Measurements from ENCODE around the gene TNRC18.

Gene TNRC18

DNA sequence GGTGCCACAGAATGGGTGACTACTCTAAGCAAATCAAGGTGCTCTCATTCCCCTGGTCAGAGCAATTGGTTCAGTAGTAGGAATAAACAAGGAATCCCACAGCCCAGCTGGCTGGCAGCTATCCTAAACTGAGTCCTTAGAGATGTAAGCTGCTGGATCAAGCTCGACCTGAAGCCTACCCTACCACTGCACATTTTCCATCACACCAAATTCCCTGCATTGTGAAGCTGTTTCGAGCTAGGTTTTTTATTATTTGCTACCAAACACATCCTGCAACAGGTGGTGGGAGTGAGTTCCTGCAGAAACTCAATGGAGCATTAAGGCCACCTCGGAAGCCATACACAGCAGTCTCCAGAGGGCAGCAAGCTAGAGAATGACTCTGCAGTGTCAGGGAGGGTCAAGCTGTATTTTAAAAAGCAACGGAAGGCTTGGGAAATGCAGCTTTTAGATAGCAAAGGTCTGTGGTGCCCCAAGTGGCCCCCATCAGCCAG is 33.7 kb upstream of the TNRC18 start:
- ATAC-seq, result no peak
- TF ChIP-seq ZFP3 (CRISPR knock-in tag; IDR thresholded peaks at IDR 0.05) (no peak), ZNF565 (CRISPR knock-in tag; conservative IDR thresholded peaks at IDR 0.05; ENCODE audit: low read depth) (no peak), ZNF8 (CRISPR knock-in tag; IDR thresholded peaks at IDR 0.05) (no peak), ARNTL (CRISPR knock-in tag; IDR thresholded peaks at IDR 0.05; ENCODE audit: borderline replicate concordance, low read depth) (no peak), SNAI2 (CRISPR knock-in tag; IDR thresholded peaks at IDR 0.05) (no peak), TCF4 (CRISPR knock-in tag; IDR thresholded peaks at IDR 0.05; ENCODE audit: borderline replicate concordance) (no peak), ZNF70 (CRISPR knock-in tag; IDR thresholded peaks at IDR 0.05) (no peak), BACH2 (CRISPR knock-in tag; IDR thresholded peaks at IDR 0.05; ENCODE audit: borderline replicate concordance) (no peak), TOX (CRISPR knock-in tag; IDR thresholded peaks at IDR 0.05; ENCODE audit: borderline replicate concordance) (no peak), ESRRG (CRISPR knock-in tag; IDR thresholded peaks at IDR 0.05) (no peak), ZFP30 (CRISPR knock-in tag; IDR thresholded peaks at IDR 0.05) (no peak), CSDC2 (CRISPR knock-in tag; IDR thresholded peaks at IDR 0.05) (no peak), GLIS3 (CRISPR knock-in tag; IDR thresholded peaks at IDR 0.05) (no peak)
- TF ChIP-seq, protein P1, sequence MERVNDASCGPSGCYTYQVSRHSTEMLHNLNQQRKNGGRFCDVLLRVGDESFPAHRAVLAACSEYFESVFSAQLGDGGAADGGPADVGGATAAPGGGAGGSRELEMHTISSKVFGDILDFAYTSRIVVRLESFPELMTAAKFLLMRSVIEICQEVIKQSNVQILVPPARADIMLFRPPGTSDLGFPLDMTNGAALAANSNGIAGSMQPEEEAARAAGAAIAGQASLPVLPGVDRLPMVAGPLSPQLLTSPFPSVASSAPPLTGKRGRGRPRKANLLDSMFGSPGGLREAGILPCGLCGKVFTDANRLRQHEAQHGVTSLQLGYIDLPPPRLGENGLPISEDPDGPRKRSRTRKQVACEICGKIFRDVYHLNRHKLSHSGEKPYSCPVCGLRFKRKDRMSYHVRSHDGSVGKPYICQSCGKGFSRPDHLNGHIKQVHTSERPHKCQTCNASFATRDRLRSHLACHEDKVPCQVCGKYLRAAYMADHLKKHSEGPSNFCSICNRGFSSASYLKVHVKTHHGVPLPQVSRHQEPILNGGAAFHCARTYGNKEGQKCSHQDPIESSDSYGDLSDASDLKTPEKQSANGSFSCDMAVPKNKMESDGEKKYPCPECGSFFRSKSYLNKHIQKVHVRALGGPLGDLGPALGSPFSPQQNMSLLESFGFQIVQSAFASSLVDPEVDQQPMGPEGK (CRISPR knock-in tag; IDR thresholded peaks at IDR 0.05; ENCODE audit: borderline replicate concordance), result no peak
- TF ChIP-seq, protein P2, sequence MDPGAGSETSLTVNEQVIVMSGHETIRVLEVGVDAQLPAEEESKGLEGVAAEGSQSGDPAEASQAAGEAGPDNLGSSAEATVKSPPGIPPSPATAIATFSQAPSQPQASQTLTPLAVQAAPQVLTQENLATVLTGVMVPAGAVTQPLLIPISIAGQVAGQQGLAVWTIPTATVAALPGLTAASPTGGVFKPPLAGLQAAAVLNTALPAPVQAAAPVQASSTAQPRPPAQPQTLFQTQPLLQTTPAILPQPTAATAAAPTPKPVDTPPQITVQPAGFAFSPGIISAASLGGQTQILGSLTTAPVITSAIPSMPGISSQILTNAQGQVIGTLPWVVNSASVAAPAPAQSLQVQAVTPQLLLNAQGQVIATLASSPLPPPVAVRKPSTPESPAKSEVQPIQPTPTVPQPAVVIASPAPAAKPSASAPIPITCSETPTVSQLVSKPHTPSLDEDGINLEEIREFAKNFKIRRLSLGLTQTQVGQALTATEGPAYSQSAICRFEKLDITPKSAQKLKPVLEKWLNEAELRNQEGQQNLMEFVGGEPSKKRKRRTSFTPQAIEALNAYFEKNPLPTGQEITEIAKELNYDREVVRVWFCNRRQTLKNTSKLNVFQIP (CRISPR knock-in tag; IDR thresholded peaks at IDR 0.05; ENCODE audit: borderline replicate concordance, low read depth), result no peak
- TF ChIP-seq, protein P3, sequence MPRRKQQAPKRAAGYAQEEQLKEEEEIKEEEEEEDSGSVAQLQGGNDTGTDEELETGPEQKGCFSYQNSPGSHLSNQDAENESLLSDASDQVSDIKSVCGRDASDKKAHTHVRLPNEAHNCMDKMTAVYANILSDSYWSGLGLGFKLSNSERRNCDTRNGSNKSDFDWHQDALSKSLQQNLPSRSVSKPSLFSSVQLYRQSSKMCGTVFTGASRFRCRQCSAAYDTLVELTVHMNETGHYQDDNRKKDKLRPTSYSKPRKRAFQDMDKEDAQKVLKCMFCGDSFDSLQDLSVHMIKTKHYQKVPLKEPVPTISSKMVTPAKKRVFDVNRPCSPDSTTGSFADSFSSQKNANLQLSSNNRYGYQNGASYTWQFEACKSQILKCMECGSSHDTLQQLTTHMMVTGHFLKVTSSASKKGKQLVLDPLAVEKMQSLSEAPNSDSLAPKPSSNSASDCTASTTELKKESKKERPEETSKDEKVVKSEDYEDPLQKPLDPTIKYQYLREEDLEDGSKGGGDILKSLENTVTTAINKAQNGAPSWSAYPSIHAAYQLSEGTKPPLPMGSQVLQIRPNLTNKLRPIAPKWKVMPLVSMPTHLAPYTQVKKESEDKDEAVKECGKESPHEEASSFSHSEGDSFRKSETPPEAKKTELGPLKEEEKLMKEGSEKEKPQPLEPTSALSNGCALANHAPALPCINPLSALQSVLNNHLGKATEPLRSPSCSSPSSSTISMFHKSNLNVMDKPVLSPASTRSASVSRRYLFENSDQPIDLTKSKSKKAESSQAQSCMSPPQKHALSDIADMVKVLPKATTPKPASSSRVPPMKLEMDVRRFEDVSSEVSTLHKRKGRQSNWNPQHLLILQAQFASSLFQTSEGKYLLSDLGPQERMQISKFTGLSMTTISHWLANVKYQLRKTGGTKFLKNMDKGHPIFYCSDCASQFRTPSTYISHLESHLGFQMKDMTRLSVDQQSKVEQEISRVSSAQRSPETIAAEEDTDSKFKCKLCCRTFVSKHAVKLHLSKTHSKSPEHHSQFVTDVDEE (CRISPR knock-in tag; IDR thresholded peaks at IDR 0.05), result no peak
- TF ChIP-seq, protein P4, sequence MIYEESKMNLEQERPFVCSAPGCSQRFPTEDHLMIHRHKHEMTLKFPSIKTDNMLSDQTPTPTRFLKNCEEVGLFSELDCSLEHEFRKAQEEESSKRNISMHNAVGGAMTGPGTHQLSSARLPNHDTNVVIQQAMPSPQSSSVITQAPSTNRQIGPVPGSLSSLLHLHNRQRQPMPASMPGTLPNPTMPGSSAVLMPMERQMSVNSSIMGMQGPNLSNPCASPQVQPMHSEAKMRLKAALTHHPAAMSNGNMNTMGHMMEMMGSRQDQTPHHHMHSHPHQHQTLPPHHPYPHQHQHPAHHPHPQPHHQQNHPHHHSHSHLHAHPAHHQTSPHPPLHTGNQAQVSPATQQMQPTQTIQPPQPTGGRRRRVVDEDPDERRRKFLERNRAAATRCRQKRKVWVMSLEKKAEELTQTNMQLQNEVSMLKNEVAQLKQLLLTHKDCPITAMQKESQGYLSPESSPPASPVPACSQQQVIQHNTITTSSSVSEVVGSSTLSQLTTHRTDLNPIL (CRISPR knock-in tag; IDR thresholded peaks at IDR 0.05; ENCODE audit: low read depth), result no peak
- TF ChIP-seq, protein P5, sequence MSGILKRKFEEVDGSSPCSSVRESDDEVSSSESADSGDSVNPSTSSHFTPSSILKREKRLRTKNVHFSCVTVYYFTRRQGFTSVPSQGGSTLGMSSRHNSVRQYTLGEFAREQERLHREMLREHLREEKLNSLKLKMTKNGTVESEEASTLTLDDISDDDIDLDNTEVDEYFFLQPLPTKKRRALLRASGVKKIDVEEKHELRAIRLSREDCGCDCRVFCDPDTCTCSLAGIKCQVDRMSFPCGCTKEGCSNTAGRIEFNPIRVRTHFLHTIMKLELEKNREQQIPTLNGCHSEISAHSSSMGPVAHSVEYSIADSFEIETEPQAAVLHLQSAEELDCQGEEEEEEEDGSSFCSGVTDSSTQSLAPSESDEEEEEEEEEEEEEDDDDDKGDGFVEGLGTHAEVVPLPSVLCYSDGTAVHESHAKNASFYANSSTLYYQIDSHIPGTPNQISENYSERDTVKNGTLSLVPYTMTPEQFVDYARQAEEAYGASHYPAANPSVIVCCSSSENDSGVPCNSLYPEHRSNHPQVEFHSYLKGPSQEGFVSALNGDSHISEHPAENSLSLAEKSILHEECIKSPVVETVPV (CRISPR knock-in tag; IDR thresholded peaks at IDR 0.05), result no peak

DNA sequence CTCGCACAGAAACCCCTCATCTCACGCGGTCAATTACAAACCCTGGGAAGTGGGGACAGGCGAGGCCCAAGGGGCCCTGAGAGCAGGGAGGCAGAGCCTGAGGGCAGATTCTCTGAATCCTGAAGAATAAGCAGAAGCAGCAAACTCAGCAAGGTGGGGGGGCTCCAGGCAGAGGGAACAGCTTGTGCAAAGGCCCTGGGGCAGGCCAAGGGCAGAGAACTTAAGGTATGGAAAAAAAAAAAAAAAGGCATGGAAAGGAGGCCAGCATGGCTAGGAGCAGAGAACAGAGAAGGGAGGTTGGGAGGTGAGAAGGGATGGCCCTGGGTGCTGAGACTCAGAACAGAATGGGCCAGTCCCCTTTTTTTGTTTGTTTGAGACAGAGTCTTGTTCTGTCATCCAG is 32.8 kb upstream of the TNRC18 start:
- no peak for ATAC-seq
- TF ChIP-seq TOX (CRISPR knock-in tag; IDR thresholded peaks at IDR 0.05; ENCODE audit: borderline replicate concordance), result no peak
- no peak for TF ChIP-seq ZFP30 (CRISPR knock-in tag; IDR thresholded peaks at IDR 0.05)
- TF ChIP-seq TCF4 (CRISPR knock-in tag; IDR thresholded peaks at IDR 0.05; ENCODE audit: borderline replicate concordance), result no peak
- TF ChIP-seq, protein P2 (CRISPR knock-in tag; IDR thresholded peaks at IDR 0.05; ENCODE audit: borderline replicate concordance, low read depth), result no peak
- TF ChIP-seq, protein P1 (CRISPR knock-in tag; IDR thresholded peaks at IDR 0.05; ENCODE audit: borderline replicate concordance), result no peak
- no peak for TF ChIP-seq ZC3H10 (CRISPR knock-in tag; IDR thresholded peaks at IDR 0.05)
- TF ChIP-seq ISL1 (CRISPR knock-in tag; IDR thresholded peaks at IDR 0.05), result no peak
- no peak for TF ChIP-seq ARNTL (CRISPR knock-in tag; IDR thresholded peaks at IDR 0.05; ENCODE audit: borderline replicate concordance, low read depth)
- no peak for TF ChIP-seq CSDC2 (CRISPR knock-in tag; IDR thresholded peaks at IDR 0.05)
- TF ChIP-seq, protein P3 (CRISPR knock-in tag; IDR thresholded peaks at IDR 0.05), result no peak
- no peak for TF ChIP-seq ZNF565 (CRISPR knock-in tag; conservative IDR thresholded peaks at IDR 0.05; ENCODE audit: low read depth)
- TF ChIP-seq BACH2 (CRISPR knock-in tag; IDR thresholded peaks at IDR 0.05; ENCODE audit: borderline replicate concordance), result no peak
- TF ChIP-seq GLIS3 (CRISPR knock-in tag; IDR thresholded peaks at IDR 0.05), result no peak
- no peak for TF ChIP-seq PPARA (CRISPR knock-in tag; IDR thresholded peaks at IDR 0.05; ENCODE audit: borderline replicate concordance)
